HepG2 (cell line): ENCODE results near the gene C13orf46. TPM values are rescaled to one million over a fixed set of nuclear protein-coding genes. Genes with fewer than 3 reads are reported as not detected.

Experiments used
- ATAC-seq: fragments of 200-7000 bp; cut with Tn5 transposase; 3 replicates; pipeline ENCODE4 v1.9.1; 2020; ENCODE audit warnings: mild to moderate bottlenecking, moderate library complexity
- BruUV-seq: library from RNA; stranded (reverse); fragments of 400-500 nt; replicated peaks from 2 replicates; lab custom pipeline; 2021; lab: Mats Ljungman, UMichigan
- CTCF ChIA-PET: fragments of 300-600 bp; formaldehyde crosslinking; extraction: SDS; loops from one replicate; lab custom pipeline; 2021; ENCODE audit warnings: low total read pairs, inconsistent platforms, low intra/inter-chr PET ratio; lab: Yijun Ruan, JAX
- POLR2A ChIA-PET: fragments of 350-600 bp; sonication (Branson Sonifier 250); formaldehyde crosslinking; loops from one replicate; lab custom pipeline; 2020; ENCODE audit warnings: antibody characterized with exemption, inconsistent platforms; lab: Yijun Ruan, JAX
- DNase-seq: peaks from one replicate; pipeline ENCODE4 v3.0.0-alpha.2; 2015; ENCODE audit warnings: low spot score
- FAIRE-seq: peaks from 3 replicates; lab custom pipeline; 2011; peaks lifted over from hg19 to GRCh38; lab: Jason Lieb, UNC
- H2AFZ ChIP-seq: one replicate; pipeline ENCODE4 v1.6.1; 2011; ENCODE audit warnings: low read length, inconsistent platforms
- H3K27ac ChIP-seq: fragments of 300-600 bp; 3 replicates; pipeline ENCODE4 v1.8.0; 2011; ENCODE audit warnings: mixed run types, mild to moderate bottlenecking, mixed read lengths, low read length, inconsistent platforms; ENCODE audit not compliant: insufficient read depth; ENCODE audit errors: extremely low read length
- H3K27me3 ChIP-seq, 2 experiments: fragments of 200-600 bp in 1 of 2; 2 replicates in 1 of 2; 3 replicates in 1 of 2; pipeline versions ENCODE4 v1.6.0 to v1.8.0; 2011; ENCODE audit warnings: low read length in 2 of 2, mild to moderate bottlenecking in 2 of 2, moderate library complexity in 2 of 2, inconsistent platforms in 1 of 2; ENCODE audit not compliant: insufficient read depth in 2 of 2, control insufficient read depth in 1 of 2
- H3K36me3 ChIP-seq, 2 experiments: fragments of 200-600 bp in 1 of 2; replicated peaks in 1 of 2; 2 replicates in 1 of 2; 3 replicates in 1 of 2; pipeline versions ENCODE4 v1.5.1 to v1.8.0; 2011; ENCODE audit warnings: low read length in 2 of 2, inconsistent platforms in 1 of 2; ENCODE audit not compliant: insufficient read depth in 2 of 2, control insufficient read depth in 1 of 2
- H3K4me1 ChIP-seq: 2 replicates; pipeline ENCODE4 v1.5.1; 2012; ENCODE audit warnings: low read length, inconsistent platforms; ENCODE audit not compliant: insufficient read depth
- H3K4me2 ChIP-seq: 2 replicates; pipeline ENCODE4 v1.6.0; 2011; ENCODE audit warnings: low read depth, low read length, inconsistent platforms
- H3K4me3 ChIP-seq, 3 experiments: fragments of 200-600 bp in 1 of 3; sonication (generic), shearing (Covaris generic) in 1 of 3; replicated peaks in 1 of 3; 2 replicates each; pipeline ENCODE4 v1.5.1; 2011 to 2016; ENCODE audit warnings: low read length in 3 of 3, inconsistent platforms in 2 of 3, low read depth in 2 of 3, mild to moderate bottlenecking in 2 of 3, control low read depth in 1 of 3, mixed read lengths in 1 of 3; ENCODE audit not compliant: insufficient read depth in 1 of 3
- H3K79me2 ChIP-seq: one replicate; pipeline ENCODE4 v1.6.1; 2011; ENCODE audit warnings: low read length, inconsistent platforms; ENCODE audit not compliant: insufficient read depth
- H3K9ac ChIP-seq: 2 replicates; pipeline ENCODE4 v1.6.0; 2011; ENCODE audit warnings: mild to moderate bottlenecking, low read depth, low read length, inconsistent platforms; ENCODE audit not compliant: insufficient read depth
- H3K9me3 ChIP-seq: 2 replicates; pipeline ENCODE4 v1.5.1; 2012; ENCODE audit warnings: mild to moderate bottlenecking, low read length
- H4K20me1 ChIP-seq: 2 replicates; pipeline ENCODE4 v1.6.0; 2011; ENCODE audit warnings: inconsistent platforms, mild to moderate bottlenecking, low read length, moderate library complexity; ENCODE audit not compliant: insufficient read depth
- FIP1L1 ChIP-seq: fragments of 200-400 bp; formaldehyde crosslinking; IDR thresholded peaks from 2 replicates; pipeline ENCODE4 v1.6.1; 2018; ENCODE audit warnings: low read depth, mild to moderate bottlenecking, low read length, moderate library complexity, borderline replicate concordance; ENCODE audit not compliant: insufficient read depth
- FOXA1 ChIP-seq, 2 experiments: fragments of 450-650 bp in 1 of 2; sonication (generic) in 1 of 2; formaldehyde crosslinking in 1 of 2; IDR thresholded peaks; 2 replicates each; pipeline versions ENCODE4 v1.4.0 to v1.6.1; 2016 to 2020; ENCODE audit warnings: missing genetic modification reagents in 1 of 2
- FOXM1 ChIP-seq: sonication (generic); formaldehyde crosslinking; IDR thresholded peaks from 2 replicates; pipeline ENCODE4 v1.5.0; 2020; ENCODE audit warnings: missing genetic modification reagents
- FOXO4 ChIP-seq: sonication (generic); formaldehyde crosslinking; conservative IDR thresholded peaks from 2 replicates; pipeline ENCODE4 v1.8.1; 2023; ENCODE audit warnings: missing genetic modification reagents
- ZBTB40 ChIP-seq, 2 experiments: fragments of 450-650 bp in 1 of 2; sonication (generic) in 1 of 2; formaldehyde crosslinking in 1 of 2; IDR thresholded peaks; 2 replicates each; pipeline versions ENCODE4 v1.6.1 to v1.8.0; 2016 to 2022; ENCODE audit warnings: antibody characterized with exemption in 1 of 2, mild to moderate bottlenecking in 1 of 2, missing genetic modification reagents in 1 of 2
- ZNF335 ChIP-seq: sonication (generic); formaldehyde crosslinking; IDR thresholded peaks from 2 replicates; pipeline ENCODE4 v1.4.0; 2020; ENCODE audit warnings: missing genetic modification reagents
- ZNF414 ChIP-seq: sonication (generic); formaldehyde crosslinking; IDR thresholded peaks from 2 replicates; pipeline ENCODE4 v1.5.0; 2020; ENCODE audit warnings: missing genetic modification reagents
- WGBS: methylation state at CpG from one replicate; pipeline ENCODE4 v1.1.6; 2017; ENCODE audit warnings: low lambda C conversion rate; 5-methylcytosine and 5-hydroxymethylcytosine counted together
- in situ Hi-C: cut with HindIII; loops from 2 replicates; pipeline ENCODE4 v1.10.0; 2017; ENCODE audit warnings: low pct_unique_long_range_greater_than_20kb; ENCODE audit not compliant: extremely low pct_ligation_motif_present
- intact Hi-C: fragments of 100-400 bp; cut with micrococcal nuclease; formaldehyde crosslinking; loops from one replicate; pipeline ENCODE4 v1.10.0; 2022; ENCODE audit not compliant: unreplicated experiment
- polyA plus RNA-seq, 8 experiments: library from polyadenylated mRNA; depleted of rRNA in 3 of 8; stranded (reverse) in 7 of 8; unstranded in 1 of 8; fragments of >200 nt; fragmentation: Illumina TruSeq in 4 of 8; extraction: Trizol in 4 of 8; gene quantifications; 2 replicates each; pipeline versions ENCODE4 v1.2.1 to v1.2.3, GENCODE V29; 2011 to 2016; ENCODE audit warnings: low read depth in 4 of 8, missing spikeins in 1 of 8, mixed read lengths in 1 of 8; ENCODE audit not compliant: insufficient read depth in 1 of 8
- total RNA-seq, 5 experiments: library from RNA; depleted of rRNA; stranded (reverse); fragments of >200 nt; fragmentation: Illumina TruSeq; extraction: Trizol; gene quantifications; 2 replicates each; pipeline ENCODE4 v1.2.3, GENCODE V29; 2016; ENCODE audit warnings: low read depth in 1 of 5

C13orf46 gene
- total and polyA plus RNA-seq, 2 of the 13 experiments (the other 11 are each of a cell fraction or from before 2014, with no cell fraction given) = 0.01 TPM; not detected in 1

GRCh38 chr13:113949546-113949945, 24.3 kb downstream of the C13orf46 start:
- Histone ChIP-seq H3K27ac (no peak overlapping the region), H3K36me3 (no peaks in the 10 kb centered on the region), H3K4me2 (no peak overlapping the region)
- in situ Hi-C loops = no loop called here
- FAIRE-seq = no peak
- 55% methylated on average over 4 of the region's 5 CpGs for WGBS
- TF ChIP-seq ZNF335 (CRISPR knock-in tag) = no peak
- no peak for TF ChIP-seq FIP1L1
- no peak for TF ChIP-seq FOXA1 (IDR thresholded peaks at IDR 0.05)
- TF ChIP-seq FOXA1 (CRISPR knock-in tag; IDR thresholded peaks at IDR 0.05) = no peak
- no peak for TF ChIP-seq FOXM1 (CRISPR knock-in tag)
- no peak for TF ChIP-seq FOXO4 (CRISPR knock-in tag)
- no peak for TF ChIP-seq ZNF414 (CRISPR knock-in tag)
- no peak for TF ChIP-seq ZBTB40 (IDR thresholded peaks at IDR 0.05)
- no peak for TF ChIP-seq ZBTB40 (CRISPR knock-in tag; IDR thresholded peaks at IDR 0.05)
- TF ChIP-seq, all 625 proteins: peak for 0
- ATAC-seq (no peak), DNase-seq (no peak)
- Histone ChIP-seq H4K20me1 (no peaks in the 10 kb centered on the region), H2AFZ (no peak overlapping the region), H3K9ac (no peak overlapping the region), H3K4me3 (no peak overlapping the region), H3K79me2 (no peaks in the 10 kb centered on the region), H3K27me3 (peaks cover 4 to 13% of the 10 kb centered on the region in 2 experiments; a peak in 3 of 5 replicates), H3K4me1 (peaks cover 5% of the 10 kb centered on the region; the same call in 1 of the 2 replicates), H3K9me3 (no peaks in the 10 kb centered on the region)
- intact Hi-C loops = no loop called here
- CTCF ChIA-PET = no interaction called here
- no TSS peak for BruUV-seq
- POLR2A ChIA-PET = no interaction called here
